Prostate gland (tissue), 2 donors: ENCODE data around the gene TNFRSF4.

Experiments used
- POLR2A ChIP-seq: fragments of 450-650 bp; IDR thresholded peaks from one replicate; pipeline ENCODE4 v1.6.1; 2016; ENCODE audit warnings: antibody characterized with exemption, mild to moderate bottlenecking
- POLR2AphosphoS5 ChIP-seq: sonication (generic); formaldehyde crosslinking; IDR thresholded peaks from one replicate; pipeline ENCODE4 v1.6.1; 2017; ENCODE audit warnings: antibody characterized with exemption
- TF ChIP-seq, protein P1 (sequence below), 4 experiments: fragments of 200-600 bp in 2 of 4; fragments of 450-650 bp in 2 of 4; sonication (generic) in 2 of 4; IDR thresholded peaks; 1 replicate in 3 of 4; 2 replicates in 1 of 4; pipeline ENCODE4 v1.5.1; 2016 to 2019; ENCODE audit warnings: antibody characterized with exemption in 4 of 4, mild to moderate bottlenecking in 2 of 4, moderate library complexity in 2 of 4

DNA sequence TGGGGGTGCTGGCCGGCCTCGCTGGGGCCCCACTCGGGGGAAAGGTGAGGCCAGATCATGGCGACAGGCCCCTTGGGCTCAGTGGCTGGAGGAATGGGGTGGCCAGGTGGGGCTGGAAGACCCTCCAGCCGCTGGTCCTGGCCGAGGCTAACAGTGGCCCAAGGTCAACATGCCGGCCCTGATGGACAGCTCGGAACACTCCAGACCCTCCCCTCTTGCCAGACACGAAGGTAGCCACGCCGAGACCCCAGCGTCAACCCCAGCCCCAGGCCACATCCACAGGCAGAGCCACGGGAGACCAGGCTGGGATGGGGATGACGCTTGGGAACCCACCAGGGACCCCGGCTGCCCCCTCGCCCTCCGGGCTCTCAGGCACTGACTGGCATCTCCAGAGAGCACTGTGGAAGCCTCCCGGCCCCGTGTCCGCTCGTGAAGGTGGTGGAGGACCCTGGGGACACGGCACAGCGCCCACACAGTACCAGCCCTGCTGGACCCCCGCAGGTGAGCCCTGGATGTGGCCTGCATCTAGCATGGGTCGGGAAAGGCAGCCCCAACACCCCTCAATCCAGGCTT lies 33.5 kb upstream of the TNFRSF4 start:
- TF ChIP-seq POLR2AphosphoS5 (no peak), POLR2A (no peak)
- TF ChIP-seq, protein P1, sequence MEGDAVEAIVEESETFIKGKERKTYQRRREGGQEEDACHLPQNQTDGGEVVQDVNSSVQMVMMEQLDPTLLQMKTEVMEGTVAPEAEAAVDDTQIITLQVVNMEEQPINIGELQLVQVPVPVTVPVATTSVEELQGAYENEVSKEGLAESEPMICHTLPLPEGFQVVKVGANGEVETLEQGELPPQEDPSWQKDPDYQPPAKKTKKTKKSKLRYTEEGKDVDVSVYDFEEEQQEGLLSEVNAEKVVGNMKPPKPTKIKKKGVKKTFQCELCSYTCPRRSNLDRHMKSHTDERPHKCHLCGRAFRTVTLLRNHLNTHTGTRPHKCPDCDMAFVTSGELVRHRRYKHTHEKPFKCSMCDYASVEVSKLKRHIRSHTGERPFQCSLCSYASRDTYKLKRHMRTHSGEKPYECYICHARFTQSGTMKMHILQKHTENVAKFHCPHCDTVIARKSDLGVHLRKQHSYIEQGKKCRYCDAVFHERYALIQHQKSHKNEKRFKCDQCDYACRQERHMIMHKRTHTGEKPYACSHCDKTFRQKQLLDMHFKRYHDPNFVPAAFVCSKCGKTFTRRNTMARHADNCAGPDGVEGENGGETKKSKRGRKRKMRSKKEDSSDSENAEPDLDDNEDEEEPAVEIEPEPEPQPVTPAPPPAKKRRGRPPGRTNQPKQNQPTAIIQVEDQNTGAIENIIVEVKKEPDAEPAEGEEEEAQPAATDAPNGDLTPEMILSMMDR (IDR thresholded peaks at IDR 0.05): no peak
